SHP77 treated with DMSO at 0.1 percent for 48 hours (cell line): ENCODE results near the gene KIAA1671.
"Not testable (repeated sequence)": the region's sequence is repeated elsewhere in the genome, so short reads cannot be mapped to it uniquely, and the experiment has no call there.

ENCODE experiments used
- DNase-seq: peaks from one replicate; lab custom pipeline; 2025; lab: John Stamatoyannopoulos, UW

KIAA1671 gene

DNA sequence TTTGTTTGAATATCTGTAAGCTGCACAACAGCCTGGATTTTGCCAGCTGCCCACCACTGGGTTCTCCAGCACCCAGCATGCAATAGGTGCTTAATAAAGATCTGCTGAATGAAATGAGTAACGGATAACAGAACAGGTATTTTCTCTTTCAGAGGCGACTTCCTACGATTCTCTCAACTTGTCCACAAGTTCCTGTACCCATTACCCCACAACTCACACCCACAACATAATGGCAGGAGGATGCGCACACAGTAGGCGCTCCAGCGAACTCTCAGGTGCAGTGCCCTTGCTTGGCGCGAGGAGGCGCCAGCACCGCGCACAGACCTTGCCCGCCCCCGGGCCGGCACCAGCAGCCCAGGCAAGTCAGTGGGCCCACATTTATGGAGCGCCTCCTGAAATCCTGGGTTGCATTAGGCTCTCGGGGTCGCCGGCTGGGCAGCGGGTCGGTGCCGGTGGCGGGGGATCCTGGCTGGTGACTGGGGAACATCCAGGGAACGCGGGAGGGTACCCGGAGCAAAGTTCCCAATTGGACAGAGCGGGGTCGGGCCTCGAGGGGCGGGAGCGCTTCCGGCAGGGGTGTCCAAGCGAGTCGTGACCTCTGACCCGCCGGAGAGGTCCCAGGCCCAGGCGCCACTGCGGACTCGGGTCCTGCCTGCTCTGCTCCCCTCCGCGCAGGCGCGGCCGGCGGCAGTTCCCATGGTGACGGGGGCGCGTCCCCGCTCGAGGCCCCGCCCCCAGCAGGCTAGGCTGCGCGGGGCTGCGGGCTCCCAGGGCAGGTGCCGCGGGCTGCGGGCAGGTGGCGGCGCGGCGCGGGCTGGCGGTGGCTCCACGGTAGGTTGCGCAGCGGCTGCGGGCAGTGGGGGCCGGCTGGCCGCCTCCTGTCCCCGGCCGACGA, at the start of gene KIAA1671:
KIAA1671 (plus strand) TSS at position 775 of the 895 bp plus-strand sequence. CDS start 75,284 bp downstream, outside the sequence.
- DNase-seq = peak; percentile 24

DNA sequence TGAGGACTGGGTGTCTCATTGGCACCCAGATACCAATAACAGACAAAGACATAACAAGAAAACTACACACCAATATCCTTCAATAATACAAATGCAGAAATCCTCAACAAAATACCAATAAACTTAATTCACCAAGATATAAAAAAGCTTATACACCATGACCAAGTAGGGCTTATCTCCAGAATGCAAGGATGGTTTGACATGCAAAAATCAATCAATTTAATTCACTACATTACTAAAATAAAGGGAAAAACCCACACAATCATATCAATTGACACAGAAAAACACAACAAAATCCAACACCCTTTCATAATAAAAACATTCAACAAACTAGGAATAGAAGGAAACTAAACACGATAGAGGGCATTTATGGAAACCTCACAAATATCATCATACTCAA, 46.6 kb upstream of the KIAA1671 start:
- DNase-seq = no peak

DNA sequence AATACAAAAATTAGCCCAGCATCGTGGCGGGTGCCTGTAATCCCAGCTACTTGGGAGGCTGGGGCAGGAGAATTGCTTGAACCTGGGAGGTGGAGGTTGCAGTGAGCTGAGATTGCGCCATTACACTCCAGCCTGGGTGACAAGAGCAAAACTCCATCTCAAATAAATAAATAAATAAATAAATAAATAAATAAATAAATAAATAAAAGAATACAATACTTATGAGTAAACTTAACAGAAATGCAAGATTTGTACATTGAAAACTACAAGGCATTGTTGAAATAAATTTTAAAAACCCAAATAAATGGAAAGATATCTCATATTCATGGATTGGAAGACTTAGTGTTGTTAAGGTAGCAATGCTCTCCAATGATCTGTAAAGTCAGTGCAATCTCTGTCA, 45.4 kb upstream of the KIAA1671 start:
- DNase-seq = not testable (repeated sequence)

DNA sequence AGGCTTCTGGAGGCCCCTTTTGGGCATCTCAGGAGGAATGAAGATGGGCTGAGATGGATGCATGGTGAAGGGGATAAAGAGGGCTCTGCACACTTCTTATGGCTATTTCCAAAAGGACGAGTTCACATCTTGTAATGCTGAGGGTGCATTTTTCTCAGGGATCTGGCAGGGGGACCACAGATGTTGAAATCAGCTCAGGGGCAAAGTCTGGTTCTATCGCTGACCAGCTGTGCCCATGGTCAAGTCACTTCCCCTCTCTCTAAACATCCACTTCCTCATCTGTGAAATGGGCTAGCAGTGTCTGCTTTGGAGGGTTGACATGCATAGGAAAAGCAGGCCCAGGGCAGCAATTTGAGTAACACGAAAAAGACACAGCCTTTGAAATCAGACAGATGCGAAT, 32.5 kb upstream of the KIAA1671 start:
- no peak for DNase-seq

DNA sequence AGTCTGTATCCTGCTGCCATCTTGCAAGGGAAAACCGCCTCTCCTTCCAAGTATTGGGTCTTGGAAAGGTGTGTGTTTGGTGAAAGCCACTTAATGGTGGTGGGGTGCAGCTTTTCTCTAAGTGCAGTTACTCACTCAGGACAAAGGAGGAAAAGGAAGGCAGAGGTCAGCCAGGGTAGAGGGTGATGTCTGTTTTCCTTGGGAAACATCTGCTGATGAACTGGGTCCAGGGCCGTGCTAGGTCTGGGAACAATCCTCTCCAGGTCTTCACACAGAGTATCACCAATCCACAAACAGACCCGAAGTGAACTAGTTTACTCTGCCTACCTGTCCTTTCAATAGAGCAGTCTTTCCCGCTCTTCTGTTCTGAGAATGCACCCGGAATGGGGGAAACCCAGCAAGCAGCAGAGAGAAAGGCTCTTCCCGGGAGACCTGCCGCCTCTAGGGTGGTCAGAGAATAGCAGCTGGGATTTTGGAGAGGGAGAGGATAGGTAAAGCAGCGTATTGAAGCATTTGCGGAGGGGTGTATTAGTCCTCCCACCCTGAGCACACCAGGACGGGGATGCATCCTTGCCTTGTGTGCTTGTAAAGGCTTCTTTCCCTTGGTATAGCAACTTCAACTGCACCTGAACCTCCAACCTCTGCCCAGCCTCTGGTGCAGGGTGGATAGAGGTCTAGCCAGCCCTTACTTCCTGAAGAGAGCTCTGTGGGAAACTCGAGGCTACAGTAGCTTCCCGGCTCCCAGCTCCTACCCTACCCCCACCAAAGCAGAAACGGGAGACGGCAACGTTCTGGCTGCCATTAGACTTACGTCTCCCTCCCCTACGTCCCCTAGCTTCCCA, 26.7 kb upstream of the KIAA1671 start:
- DNase-seq = no peak

DNA sequence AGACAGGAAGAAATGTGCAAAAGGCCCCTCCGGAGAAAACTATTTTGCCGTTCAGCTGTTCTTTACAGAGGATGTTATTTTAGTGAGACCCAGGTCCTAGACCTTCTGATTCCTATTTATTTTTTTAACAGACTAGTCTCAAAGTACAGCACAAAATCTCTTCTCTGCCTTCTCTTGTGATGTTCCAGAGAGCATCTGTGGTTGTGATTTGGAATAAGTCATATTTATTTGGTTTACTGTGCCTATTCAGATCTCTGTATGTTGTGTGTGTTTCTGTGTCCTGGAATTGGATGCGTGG, 26.1 kb upstream of the KIAA1671 start:
- DNase-seq = no peak

DNA sequence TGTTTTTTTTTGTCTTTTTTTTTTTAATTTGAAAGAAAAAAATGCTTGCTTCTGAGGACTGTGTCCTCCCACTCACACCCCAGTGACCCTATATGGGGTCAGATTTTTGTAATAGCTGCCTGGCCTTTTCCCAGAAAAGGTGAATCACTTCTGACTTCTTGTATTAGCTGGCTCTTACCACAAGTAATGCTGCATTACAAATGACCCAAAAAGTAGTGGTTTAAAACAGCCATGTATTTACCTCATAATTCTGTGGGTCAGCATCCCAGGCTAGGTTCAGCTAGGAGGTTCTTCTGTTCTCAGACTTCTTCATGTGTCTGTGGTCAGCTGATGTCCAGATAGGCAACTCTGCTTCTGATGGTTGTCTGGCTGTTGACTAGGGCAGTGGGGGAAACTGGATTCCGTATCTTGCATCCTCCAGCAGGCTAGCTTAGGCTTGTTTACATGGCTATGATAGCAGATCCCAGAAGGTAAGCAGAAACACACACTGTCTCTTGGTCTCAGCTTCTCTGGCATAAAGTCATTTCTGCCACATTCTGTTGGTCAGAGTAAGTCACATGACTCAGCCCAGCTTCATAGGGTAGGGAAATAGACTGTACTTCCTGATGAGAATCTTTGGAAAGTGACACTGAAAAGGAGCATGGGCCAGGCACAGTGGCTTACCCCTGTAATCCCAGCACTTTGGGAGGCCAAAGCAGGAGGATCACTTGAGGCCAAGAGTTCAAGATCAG, 25.5 kb upstream of the KIAA1671 start:
- DNase-seq = no peak

DNA sequence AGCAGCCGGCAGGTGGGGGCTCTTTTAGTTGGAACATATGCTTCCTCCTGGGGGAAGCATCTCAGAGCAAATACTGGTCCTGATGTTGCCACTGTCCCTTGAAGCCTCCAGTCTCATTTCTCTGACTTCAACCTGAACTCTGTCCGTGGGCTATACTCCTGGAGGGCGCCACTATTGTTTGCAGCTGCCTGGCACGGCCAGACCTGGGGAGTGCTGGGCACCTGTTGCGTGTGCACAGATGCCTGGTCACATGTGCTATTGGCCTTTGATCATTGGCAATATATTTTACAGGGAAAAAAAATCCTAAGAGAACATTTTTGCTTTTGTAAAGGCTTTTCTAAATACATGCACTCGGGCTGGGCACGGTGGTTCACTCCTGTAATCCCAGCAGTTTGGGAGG, 24.2 kb upstream of the KIAA1671 start:
- DNase-seq = no peak

DNA sequence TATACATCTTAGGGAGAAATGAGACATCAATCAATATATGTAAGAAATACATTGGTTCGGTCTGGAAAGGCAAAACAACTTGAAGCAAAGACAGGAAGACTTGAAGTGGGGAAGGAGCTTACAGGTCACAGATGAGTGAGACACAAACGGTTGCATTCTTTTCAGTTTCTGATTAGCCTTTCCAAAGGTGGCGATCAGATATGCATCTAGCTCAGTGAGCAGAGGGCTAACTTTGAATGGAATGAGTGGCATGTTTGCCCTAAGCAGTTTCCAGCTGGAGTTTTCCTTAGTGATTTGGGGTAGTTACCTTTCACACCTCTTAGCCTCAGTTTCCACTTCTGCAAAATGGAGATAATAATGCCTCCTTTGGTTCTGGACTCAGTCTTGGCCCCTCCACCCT, 21.8 kb upstream of the KIAA1671 start:
- no peak for DNase-seq

DNA sequence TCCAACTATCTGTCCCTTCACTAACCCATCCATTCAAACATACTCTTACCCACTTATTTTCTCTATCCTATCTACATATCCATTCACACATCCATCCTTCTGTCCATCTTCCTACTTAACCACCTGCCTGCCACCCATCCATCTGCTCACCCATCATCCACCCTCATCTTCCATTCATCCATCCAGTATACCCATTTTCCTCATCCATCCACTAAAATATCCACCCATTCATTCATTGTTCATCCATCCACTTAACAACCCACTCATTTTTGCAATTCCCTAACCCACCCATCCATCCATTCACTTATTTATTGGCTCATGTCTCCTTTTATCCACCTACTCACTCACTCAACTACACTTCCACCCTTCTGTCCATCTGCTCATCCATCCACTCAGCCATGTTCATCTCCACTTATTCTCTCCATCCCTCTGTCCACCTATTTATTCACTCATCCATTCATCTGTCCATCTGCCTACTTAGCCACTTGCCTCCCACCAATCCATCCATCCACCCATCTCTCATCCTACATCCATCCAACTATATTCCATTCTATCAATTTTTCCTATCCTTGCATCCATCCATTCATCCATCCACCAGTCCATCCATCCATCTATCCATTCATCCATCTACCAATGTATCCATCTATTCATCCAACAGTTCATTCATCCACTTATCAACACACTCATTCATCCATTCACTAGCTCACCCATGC, 16.6 kb upstream of the KIAA1671 start:
- DNase-seq = no peak

DNA sequence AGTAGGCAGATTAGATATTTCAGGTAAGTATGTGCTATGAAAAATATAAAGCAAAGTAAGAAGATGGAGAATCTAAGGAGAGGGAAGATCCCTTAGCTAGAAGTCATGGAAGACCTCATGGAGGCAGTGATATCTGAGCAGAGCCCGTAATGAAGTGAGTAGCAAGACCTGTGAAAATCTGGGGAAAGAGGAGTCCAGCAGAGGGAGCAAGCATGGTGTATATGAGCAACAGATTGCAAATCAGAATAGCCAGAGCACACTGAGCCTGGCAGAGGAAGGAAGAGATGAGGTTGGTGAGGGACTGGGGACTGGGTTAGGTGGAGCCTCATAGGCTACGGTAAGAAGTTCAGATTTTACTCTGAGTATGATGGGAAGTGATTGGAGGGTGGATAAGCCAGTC, 15.4 kb upstream of the KIAA1671 start:
- DNase-seq = peak; percentile 20

DNA sequence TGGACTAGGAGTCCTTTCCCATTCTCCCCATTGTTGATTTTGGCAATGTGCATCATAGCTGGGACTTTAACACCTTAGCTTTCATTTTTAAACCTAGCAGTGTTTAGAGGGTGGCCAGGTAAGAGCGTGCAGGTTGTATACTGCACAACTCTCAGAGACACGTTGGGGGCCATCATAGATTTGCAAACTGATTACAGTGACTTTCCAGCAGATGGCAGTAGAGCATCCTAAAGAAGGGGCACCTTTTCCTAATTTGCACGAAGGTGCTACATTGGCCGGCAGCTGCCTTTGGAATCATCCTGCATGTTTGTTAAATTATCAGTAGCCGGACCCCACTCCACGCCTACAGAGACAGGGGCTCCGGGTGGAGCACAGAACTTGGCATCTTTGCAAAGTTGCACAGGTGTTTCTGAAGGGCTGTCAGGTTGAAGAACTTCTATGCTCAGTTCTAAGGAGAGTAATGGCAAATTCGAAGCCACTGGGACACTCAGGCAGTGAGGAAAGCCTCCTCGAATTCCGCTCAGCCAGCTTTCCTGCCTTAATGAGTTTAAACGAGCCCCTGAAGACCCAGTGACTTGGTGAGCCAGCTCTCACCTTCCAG, 13.7 kb upstream of the KIAA1671 start:
- DNase-seq = peak; percentile 34

DNA sequence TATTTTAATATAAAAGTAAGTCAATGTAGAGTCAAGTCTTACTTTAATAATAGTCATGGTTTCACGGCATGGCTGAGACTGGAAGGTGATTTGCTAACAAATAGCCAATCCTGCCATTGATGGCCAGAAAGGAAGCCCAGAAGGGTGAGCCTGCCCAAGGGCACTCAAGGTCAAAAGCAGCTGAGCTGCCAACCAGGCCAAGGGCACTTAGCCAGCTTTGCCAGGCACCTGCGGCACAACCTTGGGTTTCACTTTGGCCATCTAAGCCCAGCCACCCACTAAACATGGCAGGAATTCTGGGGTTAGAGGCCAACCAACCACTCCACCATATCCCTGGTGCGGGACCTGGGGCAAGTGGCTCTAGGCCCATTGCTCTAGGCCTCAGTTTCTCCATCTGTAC, 10.2 kb upstream of the KIAA1671 start:
- no peak for DNase-seq

DNA sequence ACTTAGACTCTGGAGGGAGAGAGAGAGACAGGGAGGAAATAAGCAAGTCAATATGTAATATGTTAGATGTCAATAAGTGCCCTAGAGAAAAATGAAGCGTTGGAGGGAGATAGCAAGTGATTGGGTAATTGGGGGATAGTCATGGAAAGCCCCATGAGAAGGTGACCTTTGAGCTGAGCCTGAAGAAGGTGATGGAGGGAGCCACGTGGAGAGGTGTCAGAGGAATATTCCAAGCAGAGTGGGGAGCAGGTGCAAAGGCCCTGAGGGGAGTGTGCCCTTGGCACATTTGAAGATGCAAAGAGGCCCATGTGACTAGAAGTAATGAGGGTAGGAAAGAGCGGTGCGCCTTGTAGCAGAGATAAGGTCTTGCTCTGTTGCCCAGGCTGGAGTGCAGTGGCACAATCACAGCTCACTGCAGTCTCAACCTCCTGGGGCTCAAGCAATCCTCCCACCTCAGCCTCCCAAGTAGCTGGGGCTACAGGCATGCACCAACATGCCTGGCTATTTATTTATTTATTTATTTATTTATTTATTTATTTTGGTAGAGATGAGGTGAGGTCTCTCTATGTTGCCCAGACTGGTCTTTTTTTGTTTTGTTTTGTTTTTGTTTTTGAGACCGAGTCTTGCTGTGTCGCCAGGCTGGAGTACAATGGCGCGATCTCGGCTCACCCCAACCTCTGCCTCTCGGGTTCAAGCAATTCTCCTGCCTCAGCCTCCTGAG, 8.1 kb upstream of the KIAA1671 start:
- DNase-seq = no peak

DNA sequence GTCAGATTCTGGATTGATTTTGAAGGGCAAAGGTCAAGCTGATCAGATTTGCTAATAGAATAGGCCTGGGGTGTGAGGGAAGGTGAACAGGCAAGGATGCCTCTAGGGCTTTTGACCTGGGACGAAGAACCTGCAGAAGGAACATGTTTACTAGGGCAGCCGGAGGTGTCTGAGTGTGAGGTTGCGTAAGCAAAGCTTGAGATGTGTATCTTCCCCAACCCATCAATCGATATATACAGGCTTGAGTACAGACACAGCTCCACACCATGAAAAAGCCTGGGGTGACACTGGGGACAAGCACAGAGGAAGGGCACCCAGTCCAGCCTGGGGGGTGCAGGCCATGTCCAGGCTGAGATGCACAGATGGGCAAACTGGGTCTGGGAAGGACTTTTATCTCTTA, 7.1 kb upstream of the KIAA1671 start:
- no peak for DNase-seq

DNA sequence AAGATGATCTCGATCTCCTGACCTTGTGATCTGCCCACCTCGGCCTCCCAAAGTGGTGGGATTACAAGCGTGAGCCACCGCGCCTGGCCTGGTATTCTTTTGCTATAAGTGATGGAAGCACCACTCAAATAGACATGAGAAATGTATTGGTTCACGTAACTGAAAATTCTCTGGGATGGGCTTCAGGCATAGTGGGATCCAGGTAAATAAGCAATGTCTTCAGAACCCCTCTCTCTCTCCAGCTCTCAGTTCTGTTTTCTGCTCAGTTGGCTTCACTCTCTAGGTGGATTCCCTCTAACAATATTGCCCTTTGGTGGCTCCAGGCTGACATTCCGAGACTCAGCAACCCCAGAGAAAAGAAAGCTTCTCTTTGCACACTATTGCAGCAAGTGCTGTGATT, 5.1 kb upstream of the KIAA1671 start:
- no peak for DNase-seq

DNA sequence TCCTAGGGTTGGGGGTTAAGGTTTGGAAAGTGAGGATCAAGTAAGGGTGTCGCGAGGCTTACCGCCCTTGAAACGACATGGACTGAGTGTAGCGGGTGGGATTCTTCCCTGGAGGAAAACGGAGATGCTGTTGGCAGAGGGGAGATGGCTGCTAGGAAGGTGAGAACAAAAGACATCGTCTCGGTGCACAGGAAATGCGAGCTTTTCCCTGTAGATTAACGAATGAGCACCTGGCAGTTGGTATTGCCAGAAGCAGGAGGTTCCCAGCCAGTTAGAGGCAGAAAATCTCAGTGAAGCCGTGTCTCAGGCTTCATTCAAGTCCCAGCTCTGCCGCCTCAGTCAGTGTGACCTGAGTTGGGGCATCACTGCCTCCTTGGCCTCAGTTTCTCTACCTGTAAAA, 4.6 kb upstream of the KIAA1671 start:
- DNase-seq = no peak

DNA sequence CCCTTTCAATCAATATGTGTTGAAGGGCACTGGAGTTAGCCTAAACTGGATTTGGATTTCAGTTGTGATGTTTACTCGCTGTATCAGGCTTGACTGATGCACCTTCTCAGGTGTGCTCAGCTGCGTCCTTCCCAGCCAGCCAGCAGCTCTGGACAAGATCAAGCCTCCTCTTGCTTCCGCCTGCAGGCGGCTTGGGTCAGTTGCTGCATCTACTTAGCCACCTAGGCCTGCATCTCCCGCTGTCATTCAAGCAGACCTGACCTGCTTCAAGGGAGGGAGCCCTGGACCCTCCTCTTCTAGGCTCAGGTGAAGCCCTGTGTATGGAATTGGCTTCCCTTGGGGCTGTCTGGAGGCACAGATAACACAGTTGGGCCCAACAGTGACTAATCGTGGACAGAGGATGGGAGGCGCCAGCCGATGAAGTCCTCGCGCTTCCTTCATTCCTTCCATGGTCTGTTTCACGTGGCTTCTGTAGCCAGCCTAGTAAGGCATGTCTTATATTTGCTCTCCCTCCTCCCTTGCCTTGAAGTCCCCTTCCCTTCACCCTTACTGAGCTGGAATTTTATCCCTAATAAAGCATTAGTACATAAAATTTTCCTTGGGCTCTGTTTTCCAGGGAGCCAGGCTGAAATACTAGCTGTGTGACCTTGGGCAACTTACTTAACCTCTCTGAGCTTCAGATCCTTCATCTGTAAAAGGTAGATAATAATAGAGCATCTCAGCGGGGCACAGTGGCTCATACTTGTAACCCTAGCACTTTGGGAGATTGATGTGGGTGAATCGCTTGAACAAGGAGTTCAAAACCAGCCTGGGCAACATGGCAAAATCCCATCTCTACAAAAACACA, 3.9 kb upstream of the KIAA1671 start:
- DNase-seq = no peak

DNA sequence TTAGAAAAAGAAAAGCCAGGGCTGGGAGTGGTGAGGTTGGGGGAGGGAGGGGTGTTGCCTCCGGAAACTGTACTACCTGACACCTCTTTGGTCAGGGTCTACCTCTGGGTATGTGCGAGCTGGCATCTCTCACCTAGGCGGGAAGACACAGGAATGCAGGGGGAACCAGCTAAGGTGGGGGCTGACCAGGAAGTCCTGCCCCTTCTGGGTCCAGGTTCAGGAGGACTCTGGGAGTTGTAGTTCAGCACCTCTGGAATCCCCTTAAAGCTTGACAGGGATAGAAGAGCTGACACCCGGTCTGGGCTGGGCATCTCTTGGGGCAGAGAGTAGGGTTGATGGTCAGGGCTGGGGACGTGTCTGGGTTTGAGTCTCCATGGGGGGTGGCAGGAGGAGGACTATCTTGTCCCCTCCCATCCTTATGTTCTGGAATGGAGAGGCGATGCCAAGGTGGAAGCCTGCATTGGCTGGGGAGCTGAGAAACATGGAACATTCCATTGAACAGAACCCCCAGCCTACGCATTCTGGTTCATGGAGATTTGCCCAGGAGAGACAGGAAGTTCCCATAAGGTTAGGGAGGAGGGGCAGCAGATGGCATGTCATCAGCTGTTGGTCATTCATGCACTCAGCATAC, 2.1 kb upstream of the KIAA1671 start:
- peak; percentile 9 for DNase-seq
